ENCODE data around the gene FBXL17. TPM values are rescaled to one million over a fixed set of nuclear protein-coding genes. Genes with fewer than 3 reads are reported as not detected.

The FBXL17 gene
- total RNA-seq, 4 donors from 2014 or later, result 16.1 to 31.8 (median 18.8) TPM

GRCh38 chr5:108054349-108054748 is 327.5 kb downstream of the FBXL17 start:
- TF ChIP-seq POLR2A (IDR thresholded peaks at IDR 0.05) (no peak), CTCF (IDR thresholded peaks at IDR 0.05) (no peak)
- intact Hi-C loops (cut with DNase I; ENCODE audit: low total_unique reads), result no loop called here
- no peak for DNase-seq (ENCODE audit: low spot score in 2 of 2)
- no peak overlapping the region for H3K4me3 ChIP-seq (ENCODE audit: low read depth, poor library complexity, severe bottlenecking)

- H3K4me3 ChIP-seq (ENCODE audit: low read depth, poor library complexity, severe bottlenecking), result no peak overlapping the region
- DNase-seq (ENCODE audit: low spot score in 2 of 2), result no peak
- 89 to 91% methylated on average over 12 to 13 of the region's 13 CpGs for WGBS, 2 donors
- TF ChIP-seq CTCF (IDR thresholded peaks at IDR 0.05), result no peak
- no peak for TF ChIP-seq POLR2A (IDR thresholded peaks at IDR 0.05)
- intact Hi-C loops (cut with DNase I; ENCODE audit: low total_unique reads), result no loop called here
Measured at GRCh38 chr5:108046955-108047670, 334.8 kb downstream of the FBXL17 start.

GRCh38 chr5:108036482-108036881 is 345.4 kb downstream of the FBXL17 start:
- H3K4me3 ChIP-seq (ENCODE audit: low read depth, poor library complexity, severe bottlenecking), result no peak overlapping the region
- intact Hi-C loops (cut with DNase I; ENCODE audit: low total_unique reads), result no loop called here
- DNase-seq (ENCODE audit: low spot score in 2 of 2), result no peak
- WGBS, 2 donors, result 65 to 74% methylated on average over 7 of the region's 7 CpGs
- TF ChIP-seq CTCF (IDR thresholded peaks at IDR 0.05) (no peak), POLR2A (IDR thresholded peaks at IDR 0.05) (no peak)

GRCh38 chr5:108028883-108029282 is 353.0 kb downstream of the FBXL17 start:
- no peak for TF ChIP-seq POLR2A (IDR thresholded peaks at IDR 0.05)
- no peak for TF ChIP-seq CTCF (IDR thresholded peaks at IDR 0.05)
- H3K4me3 ChIP-seq (ENCODE audit: low read depth, poor library complexity, severe bottlenecking), result no peak overlapping the region
- DNase-seq (ENCODE audit: low spot score in 2 of 2), result no peak
- WGBS, 2 donors, result 64 to 70% methylated on average over 3 of the region's 3 CpGs
- intact Hi-C loops (cut with DNase I; ENCODE audit: low total_unique reads), result no loop called here

GRCh38 chr5:108028412-108028811 is 353.5 kb downstream of the FBXL17 start:
- intact Hi-C loops (cut with DNase I; ENCODE audit: low total_unique reads), result no loop called here
- no peak for DNase-seq (ENCODE audit: low spot score in 2 of 2)
- TF ChIP-seq POLR2A (IDR thresholded peaks at IDR 0.05) (no peak), CTCF (IDR thresholded peaks at IDR 0.05) (no peak)
- H3K4me3 ChIP-seq (ENCODE audit: low read depth, poor library complexity, severe bottlenecking), result no peak overlapping the region

GRCh38 chr5:108025957-108026356 is 355.9 kb downstream of the FBXL17 start:
- intact Hi-C loops (cut with DNase I; ENCODE audit: low total_unique reads), result no loop called here
- TF ChIP-seq POLR2A (IDR thresholded peaks at IDR 0.05), result no peak
- H3K4me3 ChIP-seq (ENCODE audit: low read depth, poor library complexity, severe bottlenecking), result no peak overlapping the region
- DNase-seq (ENCODE audit: low spot score in 2 of 2), result no peak
- 91 to 94% methylated on average over 2 of the region's 2 CpGs for WGBS, 2 donors
